Chondrocyte (in vitro differentiated cells): ENCODE data around the gene LYRM4. TPM values are rescaled to one million over a fixed set of nuclear protein-coding genes. Genes with fewer than 3 reads are reported as not detected.

Experiments used
- DNase-seq: peaks from one replicate; pipeline ENCODE4 v3.0.0; 2021; ENCODE audit warnings: mixed read lengths, low spot score
- H3K27ac Mint-ChIP-seq: one replicate; pipeline ENCODE4 v1.8.0; 2021; ENCODE audit warnings: mild to moderate bottlenecking, moderate library complexity, mixed read lengths; ENCODE audit not compliant: unreplicated experiment
- H3K27me3 Mint-ChIP-seq: 2 replicates; pipeline ENCODE4 v1.8.0; 2021; ENCODE audit warnings: low read depth, mixed read lengths
- H3K36me3 Mint-ChIP-seq: 2 replicates; pipeline ENCODE4 v1.8.0; 2021; ENCODE audit warnings: low read depth, mixed read lengths
- H3K4me1 Mint-ChIP-seq: 2 replicates; pipeline ENCODE4 v1.8.0; 2021; ENCODE audit warnings: low read depth, mild to moderate bottlenecking, mixed read lengths
- H3K4me3 Mint-ChIP-seq: one replicate; pipeline ENCODE4 v1.8.0; 2021; ENCODE audit warnings: mild to moderate bottlenecking, moderate library complexity, mixed read lengths; ENCODE audit not compliant: unreplicated experiment
- H3K9me3 Mint-ChIP-seq: 2 replicates; pipeline ENCODE4 v1.8.0; 2021; ENCODE audit warnings: low read depth, mixed read lengths
- CTCF ChIP-seq: fragments of 200-600 bp; sonication (generic); IDR thresholded peaks from 2 replicates; pipeline ENCODE4 v1.5.0; 2021; ENCODE audit warnings: antibody characterized with exemption, mild to moderate bottlenecking, moderate library complexity
- total RNA-seq: library from RNA; stranded (reverse); gene quantifications from 3 replicates; pipeline ENCODE4 v1.2.1, GENCODE V29; 2021

LYRM4 gene
- total RNA-seq, 1 donor from 2014 or later: 18.0 TPM

- TF ChIP-seq CTCF: no peak
- no peak for DNase-seq
- H3K27me3 Mint-ChIP-seq: no peaks in the 10 kb centered on the region
- H3K27ac Mint-ChIP-seq: no peak overlapping the region
- peaks cover 4% of the 10 kb centered on the region for H3K4me1 Mint-ChIP-seq
- H3K9me3 Mint-ChIP-seq: no peaks in the 10 kb centered on the region
- H3K4me3 Mint-ChIP-seq: no peak overlapping the region
- H3K36me3 Mint-ChIP-seq: peaks cover 2% of the 10 kb centered on the region
Measured at GRCh38 chr6:5112066-5112799, 148.5 kb downstream of the LYRM4 start.

- H3K4me1 Mint-ChIP-seq: peaks cover 4% of the 10 kb centered on the region
- H3K36me3 Mint-ChIP-seq: peaks cover 2% of the 10 kb centered on the region
- H3K4me3 Mint-ChIP-seq: no peak overlapping the region
- H3K9me3 Mint-ChIP-seq: no peaks in the 10 kb centered on the region
- no peak for TF ChIP-seq CTCF
- H3K27me3 Mint-ChIP-seq: no peaks in the 10 kb centered on the region
- H3K27ac Mint-ChIP-seq: no peak overlapping the region
- no peak for DNase-seq
Measured at GRCh38 chr6:5111626-5112025, 149.1 kb downstream of the LYRM4 start.

GRCh38 chr6:5110246-5110645 is 150.5 kb downstream of the LYRM4 start:
- TF ChIP-seq CTCF: no peak
- Mint-ChIP-seq H3K27me3 (no peaks in the 10 kb centered on the region), H3K36me3 (peaks cover 2% of the 10 kb centered on the region), H3K27ac (no peak overlapping the region), H3K4me1 (peaks cover 4% of the 10 kb centered on the region), H3K4me3 (no peak overlapping the region), H3K9me3 (no peaks in the 10 kb centered on the region)
- no peak for DNase-seq

- DNase-seq: no peak
- no peak overlapping the region for H3K27ac Mint-ChIP-seq
- no peak overlapping the region for H3K4me3 Mint-ChIP-seq
- peaks cover 2% of the 10 kb centered on the region for H3K36me3 Mint-ChIP-seq
- peaks cover 4% of the 10 kb centered on the region for H3K4me1 Mint-ChIP-seq
- H3K9me3 Mint-ChIP-seq: no peaks in the 10 kb centered on the region
- H3K27me3 Mint-ChIP-seq: no peaks in the 10 kb centered on the region
- TF ChIP-seq CTCF: no peak
Measured at GRCh38 chr6:5109436-5109835, 151.3 kb downstream of the LYRM4 start.

GRCh38 chr6:5108536-5109150 is 152.1 kb downstream of the LYRM4 start:
- Mint-ChIP-seq H3K4me1 (peaks cover 4% of the 10 kb centered on the region), H3K4me3 (no peak overlapping the region), H3K27me3 (no peaks in the 10 kb centered on the region), H3K36me3 (peaks cover 2% of the 10 kb centered on the region), H3K9me3 (no peaks in the 10 kb centered on the region), H3K27ac (no peak overlapping the region)
- no peak for TF ChIP-seq CTCF
- no peak for DNase-seq
